ENCODE results near the gene CRY1.
"Not testable (repeated sequence)": the region's sequence is repeated elsewhere in the genome, so short reads cannot be mapped to it uniquely, and the experiment has no call there.

The CRY1 gene

GRCh38 chr12:107122452-107122958 is 29.2 kb upstream of the CRY1 start:
- Histone ChIP-seq H3K9ac (ENCODE audit: low read depth, low read length) (no peak overlapping the region), H3K36me3 (ENCODE audit: insufficient read depth, low read length) (no peaks in the 10 kb centered on the region), H3K9me3 (ENCODE audit: control insufficient read depth, insufficient read depth, low read length) (no peaks in the 10 kb centered on the region), H3K4me1 (ENCODE audit: insufficient read depth, low read length) (peaks cover 7% of the 10 kb centered on the region)

DNA sequence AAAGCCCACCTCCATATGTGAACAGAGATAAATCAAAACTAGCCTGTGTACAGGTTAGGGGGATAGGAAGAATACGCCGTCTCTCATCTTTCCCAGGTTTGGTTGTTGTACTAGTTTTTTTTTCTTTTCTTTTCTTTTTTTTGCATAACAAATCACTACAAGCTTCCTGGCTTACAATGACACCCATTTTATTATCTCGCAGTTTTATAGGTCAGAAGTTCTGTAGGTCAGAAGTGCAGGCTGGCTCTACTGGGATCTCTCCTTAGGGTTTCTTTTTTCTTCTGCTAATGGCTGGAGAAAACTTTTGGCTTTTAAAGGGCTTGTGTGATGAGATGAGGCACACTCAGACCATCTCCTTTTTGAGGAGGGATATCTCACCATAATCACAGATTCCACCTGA is 25.7 kb upstream of the CRY1 start:
- Histone ChIP-seq H3K36me3 (ENCODE audit: insufficient read depth, low read length) (no peaks in the 10 kb centered on the region), H3K9ac (ENCODE audit: low read depth, low read length) (no peak overlapping the region), H3K4me1 (ENCODE audit: insufficient read depth, low read length) (no peaks in the 10 kb centered on the region), H3K9me3 (ENCODE audit: control insufficient read depth, insufficient read depth, low read length) (no peaks in the 10 kb centered on the region)

DNA sequence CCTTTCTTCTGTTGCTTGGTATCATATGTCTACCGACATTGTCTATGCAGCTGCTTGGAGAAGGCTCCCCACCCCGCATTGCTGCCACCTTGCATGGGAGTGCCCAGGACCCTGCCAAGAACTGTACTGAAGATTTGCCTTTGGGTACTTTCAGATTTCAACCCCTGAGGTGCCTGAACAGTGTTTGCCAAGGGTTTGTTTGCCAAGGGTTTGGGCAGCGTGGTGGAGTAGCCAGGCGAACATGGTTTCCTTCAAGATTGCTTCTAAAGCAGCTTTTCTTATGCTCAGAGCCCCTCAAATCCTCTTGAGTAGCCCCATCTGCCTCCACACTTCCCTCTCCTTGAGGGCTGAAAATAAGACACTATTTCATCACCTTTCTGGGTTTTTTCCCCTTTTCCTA is 25.3 kb upstream of the CRY1 start:
- Histone ChIP-seq H3K4me1 (ENCODE audit: insufficient read depth, low read length) (no peaks in the 10 kb centered on the region), H3K9ac (ENCODE audit: low read depth, low read length) (no peak overlapping the region), H3K9me3 (ENCODE audit: control insufficient read depth, insufficient read depth, low read length) (no peaks in the 10 kb centered on the region), H3K36me3 (ENCODE audit: insufficient read depth, low read length) (no peaks in the 10 kb centered on the region)

DNA sequence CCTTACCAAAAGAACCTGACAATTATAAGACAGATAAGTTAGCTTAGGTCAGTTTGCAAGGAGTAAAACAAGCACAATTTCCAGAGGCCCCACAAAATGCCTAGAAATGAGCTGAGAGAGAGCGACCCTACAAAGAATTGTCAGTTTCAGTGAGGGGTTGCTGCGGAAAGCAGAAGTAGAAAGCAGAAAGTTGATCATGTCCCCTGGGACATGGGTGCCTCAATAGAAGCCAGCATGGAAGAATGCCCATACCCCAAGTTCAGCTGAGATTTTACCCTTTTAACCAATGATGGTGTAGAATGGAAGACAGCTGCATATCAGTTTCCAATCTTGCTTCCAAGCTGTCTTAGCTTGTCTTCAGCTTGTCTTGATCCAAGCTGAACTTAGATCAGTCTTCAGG is 21.8 kb upstream of the CRY1 start:
- H3K9ac ChIP-seq (ENCODE audit: low read depth, low read length): no peak overlapping the region
- H3K9me3 ChIP-seq (ENCODE audit: control insufficient read depth, insufficient read depth, low read length): no peaks in the 10 kb centered on the region
- no peaks in the 10 kb centered on the region for H3K36me3 ChIP-seq (ENCODE audit: insufficient read depth, low read length)
- H3K4me1 ChIP-seq (ENCODE audit: insufficient read depth, low read length): no peaks in the 10 kb centered on the region

DNA sequence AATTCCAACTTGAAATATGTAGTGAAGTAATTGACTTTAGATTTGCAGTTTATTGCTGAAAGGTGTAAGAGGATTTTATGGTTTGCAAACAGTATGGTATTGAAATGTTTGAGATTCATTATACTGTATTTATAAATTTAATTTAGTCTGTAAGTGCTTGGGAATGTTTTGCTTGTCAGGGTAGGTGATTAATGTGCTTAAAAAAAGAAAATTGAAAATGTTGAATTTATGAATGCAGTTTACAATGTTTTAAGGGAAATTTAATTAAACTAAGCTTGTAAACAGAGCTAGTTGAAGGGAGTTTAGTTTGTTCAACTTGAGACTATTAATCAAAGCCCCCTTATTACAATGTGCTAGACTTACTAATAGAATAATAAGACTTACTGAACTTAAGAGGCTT is 18.0 kb upstream of the CRY1 start:
- H3K4me1 ChIP-seq (ENCODE audit: insufficient read depth, low read length): no peaks in the 10 kb centered on the region
- no peak overlapping the region for H3K9ac ChIP-seq (ENCODE audit: low read depth, low read length)
- H3K36me3 ChIP-seq (ENCODE audit: insufficient read depth, low read length): no peaks in the 10 kb centered on the region
- H3K9me3 ChIP-seq (ENCODE audit: control insufficient read depth, insufficient read depth, low read length): no peaks in the 10 kb centered on the region

DNA sequence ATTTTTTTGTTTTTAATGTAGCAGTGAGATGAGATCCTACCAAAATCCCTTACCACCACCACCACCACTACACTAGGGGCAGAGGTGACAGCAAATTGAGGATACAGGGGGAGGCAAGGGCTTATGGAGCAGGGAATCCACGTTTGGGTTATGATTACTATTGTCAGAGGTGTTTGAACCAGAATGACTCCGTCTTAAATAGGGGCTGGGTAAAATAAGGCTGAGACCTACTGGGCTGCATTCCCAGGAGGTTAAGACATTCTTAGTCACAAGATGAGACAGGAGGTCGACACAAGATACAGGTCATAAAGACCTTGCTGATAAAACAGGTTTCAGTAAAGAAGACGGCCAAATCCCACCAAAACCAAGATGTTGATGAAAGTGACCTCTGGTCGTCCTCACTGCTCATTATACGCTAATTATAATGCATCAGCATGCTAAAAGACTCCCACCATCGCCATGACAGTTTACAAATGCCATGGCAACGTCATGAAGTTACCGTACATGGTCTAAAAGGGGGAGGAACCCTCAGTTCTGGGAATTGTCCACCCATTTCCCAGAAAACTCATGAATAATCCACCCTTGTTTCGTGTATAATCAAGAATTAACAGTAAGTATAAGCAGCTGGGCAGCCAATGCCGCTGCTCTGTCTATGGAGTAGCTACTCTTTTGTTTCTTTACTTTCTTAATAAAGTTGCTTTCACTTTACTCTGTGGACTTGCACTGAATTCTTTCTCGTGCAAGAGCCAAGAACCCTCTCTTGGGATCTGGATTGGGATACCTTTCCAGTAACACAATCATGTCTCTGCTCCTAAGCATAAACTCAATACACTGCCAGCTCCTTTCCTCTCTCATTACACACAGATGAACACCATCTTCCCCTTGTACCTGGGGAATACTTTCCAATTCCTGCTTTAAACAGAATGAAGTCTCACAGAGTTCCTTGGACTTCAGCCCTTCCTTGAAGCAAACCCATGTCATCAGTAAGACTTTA is 16.7 kb upstream of the CRY1 start:
- Histone ChIP-seq H3K9me3 (ENCODE audit: control insufficient read depth, insufficient read depth, low read length) (no peaks in the 10 kb centered on the region), H3K36me3 (ENCODE audit: insufficient read depth, low read length) (no peaks in the 10 kb centered on the region), H3K4me1 (ENCODE audit: insufficient read depth, low read length) (no peaks in the 10 kb centered on the region), H3K9ac (ENCODE audit: low read depth, low read length) (no peak overlapping the region)

DNA sequence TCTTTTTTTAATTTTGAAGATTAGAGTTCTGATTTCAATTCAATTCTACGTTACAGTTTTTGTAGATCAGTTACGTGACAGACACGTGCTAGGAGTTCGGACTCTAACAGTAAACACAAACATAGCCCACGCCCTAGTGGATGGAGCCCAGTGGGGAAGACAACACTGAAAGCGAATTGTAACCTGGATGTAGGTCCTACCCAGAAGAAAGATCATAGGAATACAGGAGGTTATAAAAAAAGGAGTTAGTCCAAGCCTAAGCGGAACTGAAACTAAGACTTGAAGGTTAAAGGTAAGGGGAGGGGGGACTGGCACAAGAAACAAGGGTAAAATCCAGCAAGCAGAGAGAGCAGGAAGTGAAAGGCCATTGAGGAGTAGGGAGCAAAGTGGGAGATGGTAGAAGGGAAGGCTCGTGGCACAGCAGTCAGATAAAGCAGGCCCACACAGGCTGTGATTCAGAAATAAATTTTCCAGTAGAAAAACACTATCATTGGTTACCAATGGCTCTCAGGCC is 15.7 kb upstream of the CRY1 start:
- H3K9me3 ChIP-seq (ENCODE audit: control insufficient read depth, insufficient read depth, low read length): no peaks in the 10 kb centered on the region
- H3K9ac ChIP-seq (ENCODE audit: low read depth, low read length): no peak overlapping the region
- no peaks in the 10 kb centered on the region for H3K36me3 ChIP-seq (ENCODE audit: insufficient read depth, low read length)

DNA sequence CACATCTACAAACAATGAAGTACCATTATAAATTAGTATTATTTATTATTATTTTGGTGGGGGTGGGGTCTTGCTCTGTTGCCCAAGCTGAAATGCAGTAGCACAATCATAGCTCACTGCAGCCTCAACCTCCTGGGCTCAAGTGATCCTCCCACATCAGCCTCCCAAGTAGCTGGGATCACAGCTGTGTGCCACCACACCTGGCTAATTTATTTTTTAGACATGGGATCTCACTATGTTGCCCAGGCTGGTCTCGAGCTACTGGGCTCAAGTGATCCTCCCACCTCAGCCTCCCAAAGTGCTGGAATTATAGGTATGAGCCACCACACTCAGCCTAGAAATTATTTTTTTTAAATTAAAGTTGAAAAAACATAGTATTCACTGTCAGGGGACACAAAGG is 15.0 kb upstream of the CRY1 start:
- H3K9me3 ChIP-seq (ENCODE audit: control insufficient read depth, insufficient read depth, low read length); H3K9ac ChIP-seq (ENCODE audit: low read depth, low read length); H3K36me3 ChIP-seq (ENCODE audit: insufficient read depth, low read length); H3K4me1 ChIP-seq (ENCODE audit: insufficient read depth, low read length): not testable (repeated sequence)

More for the DNA sequence above, 15.7 kb upstream of the CRY1 start:
- H3K4me1 ChIP-seq (ENCODE audit: insufficient read depth, low read length): no peaks in the 10 kb centered on the region

DNA sequence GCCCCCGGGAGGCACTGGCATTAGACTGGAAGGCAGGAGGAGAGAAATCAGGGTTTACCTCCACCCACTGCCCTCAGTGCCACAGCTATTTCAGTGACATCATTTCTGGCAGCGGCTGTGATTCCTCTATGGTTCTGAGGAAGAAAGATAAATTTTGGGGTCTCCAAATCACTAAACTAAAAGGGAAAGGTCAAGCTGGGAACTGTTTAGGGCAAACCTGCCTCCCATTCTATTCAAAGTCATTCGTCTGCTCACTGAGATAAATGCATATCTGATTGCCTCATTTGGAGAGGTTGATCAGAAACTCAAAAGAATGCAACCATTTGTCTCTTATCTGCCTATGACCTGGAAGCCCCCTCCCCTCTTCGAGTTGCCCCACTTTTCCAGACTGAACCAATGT is 14.0 kb upstream of the CRY1 start:
- H3K9me3 ChIP-seq (ENCODE audit: control insufficient read depth, insufficient read depth, low read length): no peaks in the 10 kb centered on the region
- H3K36me3 ChIP-seq (ENCODE audit: insufficient read depth, low read length): no peaks in the 10 kb centered on the region
- H3K4me1 ChIP-seq (ENCODE audit: insufficient read depth, low read length): no peaks in the 10 kb centered on the region
- no peak overlapping the region for H3K9ac ChIP-seq (ENCODE audit: low read depth, low read length)

DNA sequence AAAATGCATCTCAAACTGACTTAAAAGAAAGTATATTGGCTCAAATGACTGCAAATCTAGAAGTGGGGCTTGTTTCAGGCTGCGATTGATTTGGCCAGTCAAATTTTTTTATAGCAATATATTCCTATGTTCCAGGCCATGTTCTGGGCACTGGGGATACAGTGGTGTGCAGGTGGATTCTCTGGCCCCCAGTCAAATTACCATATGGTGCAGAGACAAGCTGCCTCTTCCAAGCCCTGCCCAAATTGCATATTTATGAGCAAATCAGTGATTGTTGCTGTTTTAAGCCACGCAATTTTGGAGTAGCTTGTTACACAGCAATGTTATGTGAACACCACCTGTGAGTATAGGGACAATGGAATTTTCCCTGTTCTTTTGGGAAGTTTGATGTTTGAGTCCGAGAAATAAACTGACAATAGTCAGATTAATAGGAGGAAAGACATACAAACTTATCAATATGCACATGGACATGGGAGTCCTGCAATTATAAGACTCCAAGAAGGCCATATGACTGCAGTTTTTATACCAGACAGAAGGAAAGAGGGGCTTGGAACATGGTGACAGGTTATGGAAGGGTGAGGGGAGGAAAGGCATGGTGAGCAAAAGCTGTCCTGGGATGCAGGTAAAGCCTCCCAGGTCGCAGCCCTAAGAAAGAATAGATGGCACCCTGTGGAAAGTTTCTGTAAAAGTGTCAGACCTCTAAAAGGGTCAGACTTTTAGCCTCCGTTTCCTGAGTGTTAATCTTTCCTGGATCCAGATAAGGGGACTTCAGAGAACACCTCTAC is 13.1 kb upstream of the CRY1 start:
- no peaks in the 10 kb centered on the region for H3K9me3 ChIP-seq (ENCODE audit: control insufficient read depth, insufficient read depth, low read length)
- no peak overlapping the region for H3K9ac ChIP-seq (ENCODE audit: low read depth, low read length)
- no peaks in the 10 kb centered on the region for H3K4me1 ChIP-seq (ENCODE audit: insufficient read depth, low read length)
- no peaks in the 10 kb centered on the region for H3K36me3 ChIP-seq (ENCODE audit: insufficient read depth, low read length)

DNA sequence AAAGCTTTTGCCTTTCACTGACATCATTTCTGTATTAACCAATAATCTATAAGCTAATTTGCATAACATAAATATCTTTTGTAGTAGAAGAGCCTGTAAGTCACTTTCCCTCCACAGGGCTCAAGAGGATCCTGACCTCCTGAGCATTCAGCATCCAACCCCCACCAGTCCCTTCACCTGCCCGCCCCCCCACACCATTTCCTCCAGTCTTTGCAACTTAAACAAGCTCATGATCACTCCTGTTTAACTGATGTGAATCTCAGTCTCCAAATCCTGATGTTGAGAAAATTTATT is 12.0 kb upstream of the CRY1 start:
- no peak overlapping the region for H3K9ac ChIP-seq (ENCODE audit: low read depth, low read length)
- no peaks in the 10 kb centered on the region for H3K36me3 ChIP-seq (ENCODE audit: insufficient read depth, low read length)
- H3K4me1 ChIP-seq (ENCODE audit: insufficient read depth, low read length): no peaks in the 10 kb centered on the region
- no peaks in the 10 kb centered on the region for H3K9me3 ChIP-seq (ENCODE audit: control insufficient read depth, insufficient read depth, low read length)

DNA sequence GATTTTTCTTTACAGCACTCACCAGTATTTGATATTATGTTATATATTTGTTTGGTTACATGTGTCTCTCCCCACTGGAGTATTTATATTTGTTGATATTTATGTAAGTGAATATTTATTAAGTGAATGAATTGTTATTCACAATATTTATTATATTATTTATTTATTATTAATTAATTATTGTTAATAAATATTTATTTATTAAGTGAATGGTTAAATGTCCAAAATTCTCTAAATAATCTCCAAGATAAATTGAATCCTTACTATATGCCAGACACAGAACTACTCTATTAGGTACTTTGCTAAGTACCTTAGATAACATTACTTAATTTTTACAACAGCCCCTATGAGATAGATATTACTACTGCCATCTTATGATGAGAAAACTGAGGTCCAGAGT is 10.2 kb upstream of the CRY1 start:
- Histone ChIP-seq H3K36me3 (ENCODE audit: insufficient read depth, low read length) (no peaks in the 10 kb centered on the region), H3K9me3 (ENCODE audit: control insufficient read depth, insufficient read depth, low read length) (no peaks in the 10 kb centered on the region), H3K9ac (ENCODE audit: low read depth, low read length) (no peak overlapping the region), H3K4me1 (ENCODE audit: insufficient read depth, low read length) (no peaks in the 10 kb centered on the region)

DNA sequence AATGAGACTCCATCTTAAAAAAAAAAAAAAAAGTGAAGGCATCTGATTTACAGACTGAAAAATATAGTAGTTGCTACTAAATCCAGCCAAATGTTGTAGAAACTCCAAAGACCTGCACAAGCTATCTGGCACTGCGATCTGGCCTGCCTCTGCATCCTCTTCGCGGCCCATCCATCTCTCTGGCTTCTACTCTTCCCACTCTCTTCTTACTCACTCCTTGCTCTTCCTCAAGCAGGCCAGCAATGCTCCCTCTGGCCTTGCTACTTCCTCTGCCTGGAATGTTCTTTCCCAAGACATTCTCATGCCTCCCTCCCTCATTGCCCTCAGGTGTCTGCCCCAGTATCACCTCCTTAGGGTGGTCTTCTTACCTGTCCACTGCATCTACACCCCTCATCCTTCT is 9.7 kb upstream of the CRY1 start:
- H3K9ac ChIP-seq (ENCODE audit: low read depth, low read length): no peak overlapping the region
- H3K9me3 ChIP-seq (ENCODE audit: control insufficient read depth, insufficient read depth, low read length): no peaks in the 10 kb centered on the region
- no peaks in the 10 kb centered on the region for H3K4me1 ChIP-seq (ENCODE audit: insufficient read depth, low read length)
- no peaks in the 10 kb centered on the region for H3K36me3 ChIP-seq (ENCODE audit: insufficient read depth, low read length)

DNA sequence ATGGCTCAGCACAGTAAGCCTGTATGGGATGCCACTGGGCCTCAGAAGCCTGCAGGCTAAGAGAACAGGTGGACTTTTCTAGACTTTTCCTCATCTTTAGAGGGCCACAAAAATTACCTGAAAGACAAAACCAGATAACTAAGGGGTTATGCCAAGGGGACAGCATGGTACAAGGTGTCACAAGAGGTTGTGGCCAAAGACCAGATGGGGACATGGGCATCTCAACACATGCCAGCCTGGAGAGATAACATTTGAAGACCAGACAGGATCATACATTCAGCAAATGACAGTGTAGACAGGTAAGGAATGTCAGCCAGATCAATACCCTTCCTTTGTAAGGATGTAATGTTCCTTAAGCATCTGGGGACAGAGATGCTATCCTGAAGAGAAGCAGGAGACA is 8.9 kb upstream of the CRY1 start:
- Histone ChIP-seq H3K9ac (ENCODE audit: low read depth, low read length) (no peak overlapping the region), H3K4me1 (ENCODE audit: insufficient read depth, low read length) (no peaks in the 10 kb centered on the region), H3K36me3 (ENCODE audit: insufficient read depth, low read length) (no peaks in the 10 kb centered on the region), H3K9me3 (ENCODE audit: control insufficient read depth, insufficient read depth, low read length) (peaks cover 2% of the 10 kb centered on the region; the same call in 1 of the 2 replicates)

GRCh38 chr12:107101651-107102050 is 8.3 kb upstream of the CRY1 start:
- peaks cover 2% of the 10 kb centered on the region; the same call in 1 of the 2 replicates for H3K9me3 ChIP-seq (ENCODE audit: control insufficient read depth, insufficient read depth, low read length)
- no peaks in the 10 kb centered on the region for H3K4me1 ChIP-seq (ENCODE audit: insufficient read depth, low read length)
- H3K36me3 ChIP-seq (ENCODE audit: insufficient read depth, low read length): no peaks in the 10 kb centered on the region
- no peak overlapping the region for H3K9ac ChIP-seq (ENCODE audit: low read depth, low read length)
